Stimulated activated CD4-positive, alpha-beta T cell treated with anti-CD3 and anti-CD28 coated beads, Interleukin-12 subunit alpha, Interleukin-12 subunit beta, amount 100 ng/mL, for 24 hours (primary cell): Measurements from ENCODE around the gene KATNAL1.
"Not testable (repeated sequence)": the region's sequence is repeated elsewhere in the genome, so short reads cannot be mapped to it uniquely, and the experiment has no call there.

Experiments
- DNase-seq, 2 experiments: peaks; one replicate each; pipeline ENCODE4 v3.0.0-alpha.2; 2020; ENCODE audit warnings: low read depth in 2 of 2

Gene KATNAL1

DNA sequence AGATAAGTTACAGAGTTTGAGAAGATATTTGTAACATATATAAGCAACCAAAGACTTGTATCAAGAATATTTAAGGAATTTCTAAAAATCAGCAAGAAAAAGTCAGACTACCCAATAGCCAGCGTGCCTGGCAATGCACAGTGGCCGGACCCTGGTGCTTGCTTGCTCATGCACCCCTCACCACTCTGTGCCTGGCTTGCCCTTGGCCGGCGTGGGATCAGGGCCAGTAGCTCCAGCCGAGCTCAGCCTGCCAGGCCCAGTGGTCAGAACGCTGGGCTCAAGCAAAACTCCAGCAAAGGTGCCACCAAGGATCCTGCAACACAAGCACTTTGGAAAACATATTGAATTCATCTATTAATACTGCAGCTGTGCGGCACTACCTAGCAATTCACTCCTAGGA is 95.1 kb downstream of the KATNAL1 start:
- no peak for DNase-seq

DNA sequence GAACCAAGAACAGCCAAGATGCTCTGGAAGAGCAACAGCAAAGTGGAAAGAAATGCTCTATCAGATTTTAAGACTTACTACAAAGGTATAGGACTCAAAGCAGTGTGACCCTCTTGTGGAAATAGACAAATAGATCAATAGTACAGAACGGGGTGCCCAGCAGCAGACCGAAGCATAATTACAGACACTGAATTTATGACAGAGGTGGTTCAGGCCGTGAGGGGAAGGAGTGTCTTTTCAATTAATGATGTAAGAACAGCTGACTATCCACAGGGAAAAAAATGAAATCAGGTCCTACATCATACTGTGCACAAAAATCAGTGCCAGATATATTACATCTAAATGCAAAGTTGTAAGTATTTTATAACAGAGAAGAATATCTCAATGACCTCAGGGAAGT is 95.6 kb downstream of the KATNAL1 start:
- no peak for DNase-seq

DNA sequence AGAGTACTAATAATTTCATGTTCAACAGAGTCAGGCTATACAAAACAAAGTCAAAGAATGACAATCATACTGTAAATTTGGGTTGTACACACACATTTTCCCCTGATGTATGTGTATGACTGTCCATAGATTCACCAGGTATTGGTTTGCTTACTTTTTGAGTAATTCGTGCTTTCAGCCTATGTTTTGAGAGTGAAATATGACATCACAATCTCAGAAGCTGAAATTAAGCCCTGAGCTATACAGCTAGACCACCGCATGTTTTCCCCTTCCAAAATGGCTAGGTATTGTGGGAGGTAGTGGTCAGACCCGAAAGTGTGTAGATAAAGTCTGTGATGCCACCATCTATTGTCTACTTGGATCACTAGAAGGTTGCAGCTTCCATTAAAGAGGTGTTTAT is 102.8 kb downstream of the KATNAL1 start:
- DNase-seq: no peak

DNA sequence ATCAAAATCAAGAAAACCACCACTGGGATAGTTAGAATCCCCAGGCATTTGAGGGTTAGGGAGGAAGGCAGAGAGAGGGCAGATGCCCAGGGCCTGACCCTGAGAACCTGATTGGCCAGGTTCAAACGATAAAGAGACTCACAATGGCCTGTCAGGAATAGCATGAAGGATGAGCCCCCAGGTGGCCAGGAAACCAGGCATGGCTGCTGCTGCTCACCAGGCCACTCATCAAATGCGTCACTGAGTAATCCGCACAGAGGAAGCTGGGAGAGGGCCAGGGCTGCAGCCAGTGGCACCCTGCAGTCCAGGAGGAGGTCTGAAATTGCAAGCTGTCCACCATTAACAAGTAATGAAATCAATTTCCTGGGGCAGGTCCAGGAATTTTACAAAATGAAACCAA is 111.3 kb downstream of the KATNAL1 start:
- DNase-seq: no peak

DNA sequence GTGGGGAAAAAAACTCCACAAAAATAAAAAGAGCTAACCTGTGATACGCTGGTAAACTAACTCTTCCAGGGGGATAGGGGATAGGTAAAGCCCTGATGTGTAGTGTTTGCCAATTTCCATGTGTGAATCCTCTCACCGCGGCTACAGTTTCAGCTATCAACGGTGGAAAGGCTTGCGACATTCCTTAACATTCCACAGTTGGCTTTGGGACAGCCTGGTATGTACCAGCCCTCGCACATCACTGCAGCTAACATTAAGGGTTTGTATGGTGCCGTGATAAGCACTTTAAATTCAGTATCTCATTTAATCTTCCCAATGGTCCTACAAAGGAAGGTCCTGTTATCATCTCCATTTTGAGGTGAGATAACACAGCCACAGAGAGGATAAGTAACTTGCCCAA is 112.4 kb downstream of the KATNAL1 start:
- no peak for DNase-seq

DNA sequence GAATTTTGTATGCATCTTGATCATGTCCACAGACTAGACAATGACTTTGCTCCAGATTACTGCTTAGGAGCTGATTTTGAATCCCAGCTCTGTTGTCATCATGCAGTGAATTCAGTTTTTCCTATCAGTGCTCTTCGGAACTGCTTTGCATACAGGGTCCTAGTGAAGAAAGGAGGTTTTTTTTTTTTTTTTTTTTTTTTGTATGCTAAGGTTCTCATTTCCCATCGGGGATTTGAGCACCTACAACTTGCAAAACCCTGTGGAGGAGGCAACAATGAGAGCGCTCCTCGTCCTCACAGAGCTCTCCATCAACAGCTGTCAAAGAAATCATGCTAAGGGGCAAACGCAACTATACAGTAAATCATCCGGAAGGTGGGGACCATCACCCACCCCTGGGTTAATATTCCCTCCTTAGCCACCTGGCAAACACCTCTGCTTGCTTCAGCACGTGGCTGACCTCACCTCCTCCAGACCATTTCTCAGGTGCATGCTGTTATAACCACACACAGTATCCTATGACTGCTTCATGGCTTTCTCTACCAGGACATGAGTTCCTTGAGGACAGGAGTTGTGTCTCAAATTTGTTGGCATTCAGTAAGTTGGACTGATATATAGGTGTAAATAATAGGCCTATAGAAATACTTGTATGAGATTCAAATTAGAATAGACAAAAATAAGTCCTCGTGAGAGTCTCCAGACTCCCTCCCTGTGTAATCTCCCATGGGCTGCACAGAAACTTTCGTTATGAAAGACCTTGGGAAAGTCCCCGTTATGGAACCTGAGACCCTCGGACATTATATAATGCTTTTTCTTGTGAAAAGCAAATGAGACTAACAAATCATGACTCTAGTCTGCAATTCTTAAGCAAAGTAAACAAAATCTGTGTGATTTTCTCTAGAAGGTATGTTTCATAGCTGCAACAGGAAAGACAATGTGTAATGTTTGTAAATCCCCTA is 113.8 kb downstream of the KATNAL1 start:
- no peak for DNase-seq

DNA sequence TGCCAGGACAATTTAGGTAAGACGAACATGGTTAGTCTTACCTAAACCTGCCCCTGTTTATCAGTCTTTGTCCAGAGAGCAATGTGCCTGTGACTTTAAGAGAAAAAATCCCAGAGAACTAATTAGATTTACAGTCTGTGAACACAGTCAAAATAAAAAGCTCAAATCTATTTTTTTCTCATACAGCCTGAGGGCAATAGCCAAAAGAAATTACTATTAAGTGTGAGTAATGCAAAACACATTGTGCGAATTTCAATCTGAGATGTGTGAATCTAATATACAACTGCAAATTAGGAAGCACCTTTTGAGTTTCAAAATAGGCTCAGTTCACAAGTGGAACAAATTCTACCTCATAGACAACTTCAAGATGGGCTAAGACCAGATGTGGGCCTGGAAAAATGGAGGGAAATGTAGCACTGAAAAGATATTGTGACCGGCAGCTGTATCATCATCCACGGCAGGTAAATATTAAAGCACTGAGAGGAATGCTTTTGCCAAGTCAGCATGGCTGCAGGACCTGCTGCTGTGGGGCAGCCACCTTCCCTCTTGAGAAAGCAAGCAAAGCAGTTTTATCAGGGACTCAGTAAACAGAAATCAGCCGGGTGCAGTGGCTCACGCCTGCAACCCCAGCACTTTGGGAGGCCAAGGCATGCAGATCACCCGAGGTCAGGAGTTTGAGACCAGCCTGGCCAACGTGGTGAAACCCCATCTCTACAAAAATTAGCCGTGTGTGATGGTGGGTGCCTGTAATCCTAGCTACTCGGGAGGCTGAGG is 114.8 kb downstream of the KATNAL1 start:
- DNase-seq: no peak

DNA sequence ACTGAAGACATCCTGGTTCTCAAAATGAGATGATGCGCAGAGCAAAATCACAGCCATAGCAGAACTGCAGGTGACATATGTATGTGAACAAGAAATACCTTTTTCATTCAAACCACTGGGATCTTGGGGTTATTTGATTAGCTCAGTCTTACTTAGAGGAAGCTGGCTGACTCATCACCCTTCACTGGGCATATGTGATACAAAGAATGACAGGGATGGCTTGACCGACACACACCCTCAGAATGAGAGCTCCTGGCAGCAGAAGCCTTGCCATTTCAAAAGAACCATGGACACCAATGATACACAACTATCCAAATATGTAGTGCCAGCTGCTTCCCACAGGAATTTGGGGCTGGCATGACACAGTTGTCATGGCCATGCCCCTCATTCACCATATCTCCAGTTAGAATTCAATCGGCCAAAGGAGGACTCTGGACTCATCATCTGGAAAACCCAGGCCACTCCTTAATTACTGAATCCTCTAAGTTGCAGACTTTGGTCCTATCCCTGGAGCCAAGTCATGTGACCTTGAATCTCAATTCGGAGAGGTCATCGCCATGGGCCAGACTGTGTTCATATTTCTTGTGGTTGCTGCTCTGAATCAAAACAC is 115.8 kb downstream of the KATNAL1 start:
- no peak for DNase-seq

DNA sequence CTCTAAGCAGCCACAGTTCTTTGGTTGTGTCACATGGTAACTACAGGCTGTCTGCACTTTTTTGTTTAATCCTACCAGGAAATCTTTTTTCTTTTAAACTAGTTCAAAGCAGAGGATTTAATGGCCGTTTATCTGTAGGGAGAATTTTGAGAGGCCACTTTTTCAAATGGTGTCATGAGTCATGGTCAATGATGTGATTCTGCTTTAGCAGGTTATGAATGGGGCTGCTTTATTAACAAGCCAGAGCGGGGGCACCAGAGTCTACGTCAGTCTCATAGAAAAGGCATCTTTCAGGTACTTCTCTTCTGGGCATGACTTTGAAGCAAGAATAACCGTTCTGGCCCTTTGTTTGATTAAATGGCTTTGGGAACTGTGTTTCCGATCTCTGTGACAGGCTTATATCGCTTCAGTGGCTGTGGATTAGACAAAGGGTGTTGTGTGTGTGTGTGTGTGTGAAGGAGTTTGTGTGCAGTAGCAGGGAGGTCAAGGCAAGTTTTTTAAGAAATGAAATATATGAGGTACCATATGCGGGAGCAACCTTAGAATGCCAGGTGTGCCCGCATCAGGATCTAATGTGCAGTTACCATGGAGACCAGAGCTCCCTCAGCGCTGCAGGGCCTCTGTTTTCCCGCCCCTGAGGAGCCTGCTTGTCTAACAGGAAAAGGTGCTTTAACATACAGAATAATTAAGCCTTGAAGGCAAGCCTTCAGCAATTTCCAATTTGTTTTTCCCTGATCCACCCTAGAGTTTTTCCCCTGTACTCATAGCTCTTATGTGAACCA is 120.5 kb downstream of the KATNAL1 start:
- no peak for DNase-seq

DNA sequence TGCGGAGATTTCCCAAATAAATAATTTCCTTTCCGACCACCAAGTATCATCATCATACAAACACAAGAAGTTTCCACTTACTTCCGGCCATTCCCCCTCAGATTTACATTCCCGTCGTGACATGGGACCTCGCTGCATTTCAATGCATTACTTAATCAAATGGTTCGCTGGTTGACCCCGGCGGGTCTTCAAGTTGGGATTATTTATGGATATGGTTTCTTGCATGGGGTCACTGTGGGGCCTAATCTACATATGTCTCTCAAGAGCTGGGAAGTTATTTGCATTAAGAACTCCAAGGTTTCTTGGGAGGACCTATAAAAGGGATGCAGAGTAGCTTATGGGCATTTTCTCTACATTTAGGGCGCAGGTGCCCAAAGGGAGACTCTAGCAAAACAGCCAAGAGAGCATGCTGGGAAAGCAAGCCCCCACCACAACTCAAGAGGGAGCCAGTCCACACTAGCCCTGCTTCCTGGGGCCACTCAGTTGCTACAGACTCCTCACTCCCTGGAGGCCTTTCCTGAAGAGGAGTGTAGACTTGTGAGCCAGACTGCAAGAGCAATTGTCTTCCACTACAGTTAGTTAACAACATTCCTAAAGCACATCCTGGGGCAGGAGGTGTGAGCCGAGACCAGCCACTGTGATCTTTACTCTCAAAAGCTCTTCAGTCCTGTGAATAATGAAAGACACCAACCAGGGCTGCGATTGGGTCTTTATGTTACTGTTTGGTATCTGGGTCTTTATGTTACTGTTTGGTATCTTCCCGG is 125.3 kb downstream of the KATNAL1 start:
- no peak for DNase-seq

DNA sequence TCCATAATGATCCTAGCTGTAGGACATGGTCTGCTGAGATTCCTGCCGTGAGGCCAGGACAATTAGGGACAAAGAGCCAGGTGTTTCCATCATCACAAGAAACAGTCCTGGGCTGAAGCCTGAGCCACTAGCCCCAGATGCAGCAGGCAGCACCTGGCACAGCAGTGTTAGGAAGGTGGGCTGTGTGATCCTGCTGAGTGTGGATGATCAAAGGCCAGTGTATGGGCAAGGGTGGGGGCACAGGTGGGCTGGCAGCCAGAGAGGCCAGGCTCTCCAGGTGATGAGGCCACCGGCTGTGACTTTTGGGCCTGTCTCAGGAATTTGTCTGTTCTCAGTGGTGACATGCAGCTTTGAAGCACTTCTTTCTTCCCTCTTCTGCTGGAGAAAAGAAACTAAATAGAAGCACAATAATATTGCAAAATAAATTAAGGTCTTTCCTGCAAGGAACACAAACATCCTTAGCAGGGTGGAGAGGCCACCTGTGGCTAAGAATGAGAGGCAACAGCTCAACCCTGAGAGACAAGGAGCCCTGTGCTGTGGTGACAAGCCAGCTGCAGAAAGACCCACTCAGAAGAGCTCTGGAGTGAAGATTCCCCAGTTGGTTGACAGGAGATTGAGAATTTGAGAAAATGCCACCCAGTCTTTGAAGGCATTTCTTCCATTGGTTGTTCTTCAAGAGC is 127.6 kb downstream of the KATNAL1 start:
- DNase-seq: no peak

DNA sequence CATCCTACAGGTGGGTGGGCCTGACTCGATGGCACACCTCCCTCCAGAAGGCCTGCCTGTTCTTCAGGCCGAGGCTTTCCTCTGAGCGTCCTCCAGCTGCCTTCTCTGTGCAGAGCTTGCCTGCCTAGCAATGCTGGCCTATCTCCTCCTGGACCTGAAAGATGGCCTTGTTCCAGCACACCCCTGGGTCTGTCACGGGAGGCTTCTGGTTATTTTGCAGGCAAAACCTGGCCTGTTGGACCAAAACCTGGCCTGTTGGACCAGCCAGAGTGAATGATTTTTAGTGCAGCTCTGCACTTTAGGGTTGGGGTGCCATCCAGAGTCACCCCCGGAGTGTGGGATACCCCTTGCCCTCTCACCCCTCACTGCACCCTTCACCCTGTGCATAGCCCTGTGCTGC is 128.4 kb downstream of the KATNAL1 start:
- no peak for DNase-seq

DNA sequence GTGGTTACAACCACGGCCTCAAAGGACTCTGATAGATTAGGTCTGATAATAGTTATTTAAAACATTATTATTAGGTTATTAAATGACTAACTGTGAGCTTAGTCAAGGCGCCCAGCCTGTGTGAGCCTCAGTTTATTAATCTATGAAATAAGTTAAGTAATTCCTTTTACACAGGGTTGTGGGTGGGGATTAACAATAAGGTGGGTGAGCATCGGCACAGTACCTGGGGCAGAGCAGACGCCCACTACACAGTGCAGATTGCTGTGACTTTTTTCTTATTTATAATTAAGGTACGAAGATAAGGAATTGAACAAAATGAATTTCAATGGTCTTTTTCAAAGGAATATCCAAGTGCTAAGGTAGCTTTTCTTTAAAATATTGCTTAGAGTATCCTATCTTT is 132.2 kb downstream of the KATNAL1 start:
- DNase-seq: no peak

DNA sequence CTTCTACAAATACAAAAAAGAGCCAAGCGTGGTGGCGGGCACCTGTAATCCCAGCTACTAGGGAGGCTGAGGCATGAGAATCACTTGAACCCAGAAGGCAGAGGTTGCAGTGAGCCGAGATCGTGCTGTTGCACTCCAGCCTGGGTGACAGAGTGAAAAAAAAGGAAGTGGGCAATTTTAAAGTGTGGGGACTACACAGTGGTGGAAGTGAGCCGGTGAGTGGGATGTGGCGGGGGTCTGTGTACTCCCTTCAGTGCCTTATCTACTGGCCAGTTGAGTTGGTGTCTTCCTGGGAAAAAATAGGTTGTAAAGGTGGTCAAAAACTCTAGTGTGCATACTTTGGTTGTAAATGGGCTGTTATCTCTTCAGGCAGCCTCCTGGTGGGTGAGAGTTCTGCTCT is 133.1 kb downstream of the KATNAL1 start:
- DNase-seq: not testable (repeated sequence)

DNA sequence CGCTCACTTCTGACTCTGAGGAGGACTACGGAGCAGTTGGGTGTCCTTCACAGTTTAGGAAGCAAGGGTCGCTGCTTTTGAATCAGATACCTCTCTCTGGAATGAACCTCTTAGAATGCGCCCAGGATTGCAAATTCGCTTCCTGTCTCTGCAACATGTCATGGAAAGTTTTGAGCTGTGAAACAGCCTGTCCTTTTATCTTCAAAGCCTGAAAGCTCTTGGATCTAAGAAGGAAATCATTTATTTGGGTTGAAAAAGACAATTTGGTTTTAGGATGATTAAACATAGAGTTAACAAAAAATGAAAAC is 134.1 kb downstream of the KATNAL1 start:
- no peak for DNase-seq

DNA sequence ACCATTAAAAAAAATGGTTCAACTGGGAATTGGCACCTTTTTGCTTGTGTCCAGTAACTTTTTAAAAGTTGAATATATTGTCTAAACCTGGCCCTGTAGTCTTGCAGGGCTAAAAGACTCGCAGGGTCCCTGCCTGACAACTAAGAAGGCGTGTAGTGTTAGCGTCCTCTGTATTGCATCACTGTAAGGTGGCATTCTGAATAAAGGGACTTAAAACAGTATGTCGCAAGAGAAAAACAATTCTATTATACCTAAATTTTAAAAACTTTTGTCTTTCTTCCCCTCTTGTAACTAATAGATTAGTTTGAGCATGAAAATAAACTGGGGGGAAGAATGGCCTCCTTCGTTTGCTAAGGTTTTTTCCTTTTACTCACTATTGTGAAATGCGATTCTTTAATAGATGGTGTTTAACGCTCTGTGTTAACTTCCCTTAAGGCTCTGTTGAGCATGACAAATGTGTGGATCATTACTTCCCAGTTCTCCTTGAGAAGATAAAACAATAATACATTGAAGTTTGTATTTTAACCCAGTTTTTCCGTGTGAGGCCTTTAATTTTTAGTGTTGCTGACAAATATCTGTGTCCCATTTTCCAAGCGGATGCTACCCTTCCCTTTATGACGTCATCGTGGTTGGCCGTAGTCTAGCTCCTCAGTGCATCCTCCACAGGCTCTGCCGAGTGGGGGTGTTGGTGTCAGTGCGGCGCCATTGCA is 134.6 kb downstream of the KATNAL1 start:
- DNase-seq: no peak

DNA sequence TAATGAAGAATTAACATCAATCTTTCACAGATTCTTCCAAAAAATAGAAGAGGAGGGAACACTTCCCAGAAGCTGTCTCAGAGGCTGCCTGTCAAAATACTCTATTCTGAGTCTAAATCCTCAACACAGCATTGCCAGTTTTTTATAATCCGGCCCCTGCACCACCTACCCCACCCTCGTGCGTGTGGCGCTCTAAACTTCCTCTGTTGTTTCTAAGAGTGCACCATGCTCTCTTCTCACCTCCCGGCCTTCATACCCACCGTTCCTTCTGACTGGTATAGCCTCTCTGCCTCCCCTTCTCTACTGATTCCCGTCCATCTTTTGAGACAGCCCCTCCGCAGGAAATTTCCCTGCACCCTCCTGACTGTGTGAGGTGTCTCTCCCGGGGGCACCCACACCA is 136.8 kb downstream of the KATNAL1 start:
- DNase-seq: no peak

DNA sequence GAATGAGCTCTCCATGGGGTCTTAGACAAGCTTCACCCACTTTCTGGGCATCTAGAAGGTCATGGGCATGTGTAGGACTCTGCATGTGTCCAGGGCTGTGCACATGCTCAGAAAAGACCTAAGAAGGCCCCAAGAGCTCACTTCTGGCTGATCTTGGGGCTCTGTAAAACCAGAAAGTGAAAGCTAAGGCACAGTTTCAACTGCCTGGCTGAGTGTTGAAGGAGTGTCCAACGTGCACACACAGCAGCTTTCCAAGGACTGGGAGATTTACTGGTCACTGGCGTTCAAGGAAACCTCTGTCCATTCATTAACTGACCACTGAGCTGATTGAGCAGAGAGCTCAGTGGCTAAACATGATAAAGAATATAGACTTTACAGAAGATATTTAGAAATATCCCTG is 137.9 kb downstream of the KATNAL1 start:
- no peak for DNase-seq

DNA sequence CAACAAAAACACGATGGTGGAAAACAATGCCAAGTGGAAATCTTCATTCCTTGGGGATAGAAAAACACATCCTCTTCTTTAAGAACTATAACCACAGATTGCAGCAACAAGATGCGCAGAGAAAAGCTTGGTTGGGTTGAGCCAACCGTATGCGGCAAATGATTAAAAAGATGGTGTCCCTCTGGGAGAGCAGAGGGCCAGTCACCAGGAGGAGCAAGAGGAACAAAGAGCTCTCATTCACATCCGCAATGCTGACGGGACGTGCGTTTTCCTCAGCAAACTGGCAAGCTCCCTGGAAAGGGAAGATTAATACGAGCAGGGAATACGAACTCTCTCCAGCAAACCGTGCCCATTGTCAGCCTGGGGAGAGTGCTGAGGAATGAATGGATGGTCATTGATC is 141.6 kb downstream of the KATNAL1 start:
- no peak for DNase-seq

DNA sequence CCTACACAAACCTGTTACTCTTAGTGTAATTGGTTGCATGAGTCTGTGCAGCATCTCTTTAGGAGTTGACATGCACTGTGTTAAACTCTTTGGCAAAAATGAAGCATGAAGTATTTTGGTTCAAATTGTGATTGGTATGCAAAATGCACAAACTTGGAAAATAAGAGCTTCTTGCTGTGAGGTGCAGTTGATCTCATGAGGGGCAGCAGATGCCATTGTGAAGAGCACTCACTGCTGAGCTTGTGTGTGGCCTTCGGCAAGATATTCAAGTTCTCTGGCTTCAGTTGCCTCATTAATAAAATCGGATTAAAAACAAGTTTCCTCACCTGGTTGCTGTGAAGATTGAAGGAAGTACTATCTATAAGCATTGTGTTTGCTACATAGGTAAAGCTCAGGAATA is 142.3 kb downstream of the KATNAL1 start:
- no peak for DNase-seq
